ENCODE measurements around the gene SPOP. TPM values are rescaled to one million over a fixed set of nuclear protein-coding genes. Genes with fewer than 3 reads are reported as not detected.

The SPOP gene
- total and polyA plus RNA-seq, 9 donors = 44.5 to 87.3 (median 75.4) TPM

- intact Hi-C loops (cut with DNase I) = loop anchor here (5.0 to 10.0 kb wide), 2 partner anchors 203 to 280 kb away; no protein-coding TSS in a partner anchor
- Histone ChIP-seq H3K4me3 (no peak overlapping the region), H3K27ac (peak overlapping the region in 1 of 2 donors; percentile 68), H3K27me3 (no peaks in the 10 kb centered on the region), H3K4me1 (ENCODE audit: insufficient read depth) (peaks cover 8% of the 10 kb centered on the region), H3K9me3 (no peaks in the 10 kb centered on the region), H3K36me3 (no peaks in the 10 kb centered on the region)
- 20 to 31% (median 22%) methylated on average over 13 of the region's 13 CpGs for WGBS, 3 donors
- TF ChIP-seq CTCF (IDR thresholded peaks at IDR 0.05) (no peak), EP300 (IDR thresholded peaks at IDR 0.05) (no peak), POLR2A (IDR thresholded peaks at IDR 0.05) (no peak)
- peak in 2 of 5 donors; percentile 34 to 52 for DNase-seq
These were observed 103.5 kb downstream of the SPOP start for GRCh38 chr17:49574323-49574781.

GRCh38 chr17:49573510-49574322, 104.2 kb downstream of the SPOP start:
- Histone ChIP-seq H3K27me3 (no peaks in the 10 kb centered on the region), H3K4me1 (ENCODE audit: insufficient read depth) (peaks cover 8% of the 10 kb centered on the region), H3K9me3 (no peaks in the 10 kb centered on the region), H3K4me3 (no peak overlapping the region), H3K27ac (peak overlapping the region in 1 of 2 donors; percentile 68), H3K36me3 (no peaks in the 10 kb centered on the region)
- intact Hi-C loops (cut with DNase I) = loop anchor here (5.0 to 10.0 kb wide), 2 partner anchors 204 to 281 kb away; no protein-coding TSS in a partner anchor
- TF ChIP-seq EP300 (IDR thresholded peaks at IDR 0.05) (no peak), POLR2A (IDR thresholded peaks at IDR 0.05) (no peak), CTCF (IDR thresholded peaks at IDR 0.05) (no peak)
- WGBS, 3 donors = 37 to 41% (median 40%) methylated on average over 15 of the region's 15 CpGs
- no peak for DNase-seq

GRCh38 chr17:49572806-49573420, 105.0 kb downstream of the SPOP start:
- Histone ChIP-seq H3K4me1 (ENCODE audit: insufficient read depth) (peaks cover 8% of the 10 kb centered on the region), H3K4me3 (no peak overlapping the region), H3K36me3 (no peaks in the 10 kb centered on the region), H3K27me3 (no peaks in the 10 kb centered on the region), H3K9me3 (no peaks in the 10 kb centered on the region), H3K27ac (no peak overlapping the region)
- no peak for DNase-seq
- intact Hi-C loops (cut with DNase I) = loop anchor here (5.0 to 10.0 kb wide), 2 partner anchors 204 to 282 kb away; no protein-coding TSS in a partner anchor
- 87 to 89% (median 89%) methylated on average over 6 of the region's 6 CpGs for WGBS, 3 donors
- TF ChIP-seq POLR2A (IDR thresholded peaks at IDR 0.05) (no peak), EP300 (IDR thresholded peaks at IDR 0.05) (no peak), CTCF (IDR thresholded peaks at IDR 0.05) (no peak)

- no peak for TF ChIP-seq EP300 (IDR thresholded peaks at IDR 0.05)
- TF ChIP-seq POLR2A (IDR thresholded peaks at IDR 0.05) = no peak
- TF ChIP-seq CTCF (IDR thresholded peaks at IDR 0.05) = no peak
- Histone ChIP-seq H3K4me1 (ENCODE audit: insufficient read depth) (peaks cover 7% of the 10 kb centered on the region), H3K36me3 (no peaks in the 10 kb centered on the region), H3K9me3 (no peaks in the 10 kb centered on the region), H3K4me3 (no peak overlapping the region), H3K27me3 (no peaks in the 10 kb centered on the region), H3K27ac (no peak overlapping the region)
- DNase-seq = peak in 1 of 5 donors; percentile 4
- WGBS, 3 donors = 51 to 60% (median 51%) methylated on average over 3 of the region's 3 CpGs
- intact Hi-C loops (cut with DNase I) = loop anchor here (5.0 to 10.0 kb wide), 2 partner anchors 205 to 283 kb away; no protein-coding TSS in a partner anchor
These were observed 105.7 kb downstream of the SPOP start for GRCh38 chr17:49572226-49572625.

All from ovary (tissue), 9 donors.